DMS79 treated with DMSO at 0.1 percent for 48 hours (cell line): ENCODE results near the gene SETX.
A peak's percentile ranks its signal among the peaks of the same experiment; 100 is the strongest.
"Not testable (repeated sequence)": the region's sequence is repeated elsewhere in the genome, so short reads cannot be mapped to it uniquely, and the experiment has no call there.

Experiments
- DNase-seq: peaks from one replicate; lab custom pipeline; 2025; lab: John Stamatoyannopoulos, UW

SETX gene, protein sequence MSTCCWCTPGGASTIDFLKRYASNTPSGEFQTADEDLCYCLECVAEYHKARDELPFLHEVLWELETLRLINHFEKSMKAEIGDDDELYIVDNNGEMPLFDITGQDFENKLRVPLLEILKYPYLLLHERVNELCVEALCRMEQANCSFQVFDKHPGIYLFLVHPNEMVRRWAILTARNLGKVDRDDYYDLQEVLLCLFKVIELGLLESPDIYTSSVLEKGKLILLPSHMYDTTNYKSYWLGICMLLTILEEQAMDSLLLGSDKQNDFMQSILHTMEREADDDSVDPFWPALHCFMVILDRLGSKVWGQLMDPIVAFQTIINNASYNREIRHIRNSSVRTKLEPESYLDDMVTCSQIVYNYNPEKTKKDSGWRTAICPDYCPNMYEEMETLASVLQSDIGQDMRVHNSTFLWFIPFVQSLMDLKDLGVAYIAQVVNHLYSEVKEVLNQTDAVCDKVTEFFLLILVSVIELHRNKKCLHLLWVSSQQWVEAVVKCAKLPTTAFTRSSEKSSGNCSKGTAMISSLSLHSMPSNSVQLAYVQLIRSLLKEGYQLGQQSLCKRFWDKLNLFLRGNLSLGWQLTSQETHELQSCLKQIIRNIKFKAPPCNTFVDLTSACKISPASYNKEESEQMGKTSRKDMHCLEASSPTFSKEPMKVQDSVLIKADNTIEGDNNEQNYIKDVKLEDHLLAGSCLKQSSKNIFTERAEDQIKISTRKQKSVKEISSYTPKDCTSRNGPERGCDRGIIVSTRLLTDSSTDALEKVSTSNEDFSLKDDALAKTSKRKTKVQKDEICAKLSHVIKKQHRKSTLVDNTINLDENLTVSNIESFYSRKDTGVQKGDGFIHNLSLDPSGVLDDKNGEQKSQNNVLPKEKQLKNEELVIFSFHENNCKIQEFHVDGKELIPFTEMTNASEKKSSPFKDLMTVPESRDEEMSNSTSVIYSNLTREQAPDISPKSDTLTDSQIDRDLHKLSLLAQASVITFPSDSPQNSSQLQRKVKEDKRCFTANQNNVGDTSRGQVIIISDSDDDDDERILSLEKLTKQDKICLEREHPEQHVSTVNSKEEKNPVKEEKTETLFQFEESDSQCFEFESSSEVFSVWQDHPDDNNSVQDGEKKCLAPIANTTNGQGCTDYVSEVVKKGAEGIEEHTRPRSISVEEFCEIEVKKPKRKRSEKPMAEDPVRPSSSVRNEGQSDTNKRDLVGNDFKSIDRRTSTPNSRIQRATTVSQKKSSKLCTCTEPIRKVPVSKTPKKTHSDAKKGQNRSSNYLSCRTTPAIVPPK (N-terminal part only)

GRCh38 chr9:132354637-132355355, at the start of gene SETX:
SETX (minus strand) TSS chr9:132354986; CDS start chr9:132349428, 5,558 bp downstream.
- peak; percentile 91 for DNase-seq

GRCh38 chr9:132404228-132404881, 49.6 kb upstream of the SETX start:
- DNase-seq, result no peak

DNA sequence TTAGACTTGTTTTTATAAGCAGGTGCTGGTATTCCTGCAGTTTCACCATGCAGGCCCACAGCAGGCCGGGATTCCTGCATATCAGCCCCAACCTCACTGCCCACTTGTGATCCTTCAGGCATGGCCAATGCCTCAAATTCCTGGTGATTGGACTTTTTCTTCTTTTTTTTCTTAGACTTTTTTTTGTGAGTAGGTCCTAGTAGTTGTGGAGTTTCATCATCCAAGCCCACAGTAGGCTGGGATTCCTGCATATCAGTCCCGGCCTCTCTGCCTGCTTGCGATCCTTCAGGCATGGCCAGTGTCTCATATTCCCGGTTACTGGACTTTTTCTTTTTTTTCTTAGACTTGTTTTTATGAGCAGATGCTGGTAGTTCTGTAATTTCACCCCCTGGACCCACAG, 47.0 kb upstream of the SETX start:
- no peak for DNase-seq

DNA sequence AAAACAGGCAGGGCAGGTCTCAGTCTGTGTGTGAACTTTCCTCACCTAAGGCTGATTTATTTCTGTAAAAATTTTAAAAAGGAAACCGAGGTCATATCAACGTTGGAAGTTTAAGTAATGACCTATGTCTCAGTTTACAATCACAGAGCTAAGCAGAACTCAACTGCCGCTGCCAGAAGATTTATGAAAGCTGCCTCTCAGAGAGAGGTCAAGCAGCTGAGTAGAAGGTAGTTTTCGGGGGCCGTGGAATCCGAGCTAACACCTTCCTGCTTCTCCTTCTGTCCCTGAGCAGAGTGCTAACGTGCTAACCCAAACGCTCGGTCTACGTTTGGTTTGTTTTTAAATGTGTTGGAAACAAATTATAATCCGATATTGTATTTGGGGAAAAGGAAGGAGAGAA, 40.8 kb upstream of the SETX start:
- DNase-seq, result no peak

DNA sequence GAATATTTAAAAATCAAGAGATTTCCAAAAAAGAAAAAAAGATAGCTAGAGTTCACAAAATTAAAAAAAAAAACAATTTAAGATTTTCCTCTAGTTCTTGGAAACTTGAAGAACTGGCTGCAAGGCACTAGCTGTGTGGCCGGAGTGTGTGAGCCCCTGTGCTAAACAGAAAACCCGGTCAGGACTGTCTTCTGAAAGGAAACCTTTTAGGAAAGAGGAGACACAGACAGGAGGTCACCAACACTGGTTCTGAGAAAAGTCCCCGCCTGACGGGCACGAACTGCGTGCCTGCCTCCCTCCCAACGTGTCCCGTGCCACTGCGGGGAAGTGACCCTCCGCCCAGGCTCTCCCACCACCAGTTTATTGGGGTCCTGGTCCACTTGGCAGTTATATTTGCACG, 36.7 kb upstream of the SETX start:
- DNase-seq, result no peak

DNA sequence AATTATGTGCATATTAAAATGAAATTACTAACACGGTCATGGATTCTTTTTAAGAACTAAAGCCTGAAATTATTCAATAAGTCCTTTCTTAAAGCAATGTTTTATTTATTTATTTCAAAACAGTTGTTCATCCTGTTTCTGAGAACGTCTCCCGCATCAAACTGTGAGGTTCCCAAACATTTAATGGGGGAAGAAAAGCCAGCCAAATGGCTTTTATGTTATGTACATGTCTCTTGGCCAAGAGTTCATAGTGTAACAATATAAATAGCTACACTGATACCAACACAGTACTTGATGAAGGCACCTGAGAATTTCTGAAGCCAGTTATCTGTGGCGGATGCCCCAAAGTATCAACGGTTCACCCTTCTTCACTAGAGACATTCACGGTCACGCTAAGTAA, 36.2 kb upstream of the SETX start:
- DNase-seq, result no peak

- no peak for DNase-seq
Measured at GRCh38 chr9:132387133-132387532, 32.3 kb upstream of the SETX start.

DNA sequence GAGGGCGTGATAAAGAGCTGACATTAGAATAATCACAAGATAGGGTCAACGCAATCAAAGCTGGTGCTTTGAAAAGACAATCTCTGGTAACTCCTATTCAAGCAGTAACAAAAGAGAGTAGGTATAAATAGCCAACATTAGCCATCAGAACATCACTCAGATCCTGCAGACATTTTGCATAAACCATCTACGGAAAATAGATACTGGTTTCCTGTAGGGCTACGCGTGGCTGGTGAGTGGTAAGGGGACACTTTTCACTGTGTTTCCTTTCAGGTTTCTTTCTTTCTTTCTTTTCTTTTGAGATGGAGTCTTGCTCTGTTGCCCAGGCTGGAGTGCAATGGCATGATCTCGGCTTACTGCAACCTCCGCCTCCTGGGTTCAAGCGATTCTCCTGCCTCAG, 29.6 kb upstream of the SETX start:
- DNase-seq, result no peak

- DNase-seq, result no peak
Measured at GRCh38 chr9:132383462-132383883, 28.7 kb upstream of the SETX start.

DNA sequence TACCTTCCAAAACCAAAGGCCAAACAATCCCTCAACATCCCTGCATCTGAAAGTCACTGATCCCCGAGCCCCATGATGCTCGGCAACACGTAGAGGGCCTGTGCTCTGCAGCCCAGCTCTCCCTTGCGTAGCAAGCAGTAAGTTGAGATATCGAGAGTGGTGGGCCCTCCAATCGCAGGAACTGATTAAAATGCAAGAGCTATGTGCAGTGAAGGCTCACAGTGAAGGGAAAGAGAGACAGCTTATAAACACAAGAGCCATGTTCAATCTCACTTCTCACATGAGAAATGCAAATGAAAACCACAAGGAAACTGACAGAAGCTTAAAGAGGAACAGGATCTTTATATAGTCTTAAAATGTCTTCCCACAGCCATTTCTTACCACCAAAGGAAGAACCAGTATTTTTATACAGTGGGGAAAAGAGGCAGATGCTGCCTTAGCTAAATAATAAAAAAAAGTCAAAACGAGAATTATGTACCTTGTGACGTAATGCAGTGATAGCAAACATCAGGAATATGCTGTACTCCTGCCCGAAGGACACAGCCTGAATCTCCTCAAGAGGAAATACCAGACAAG, 27.3 kb upstream of the SETX start:
- no peak for DNase-seq

DNA sequence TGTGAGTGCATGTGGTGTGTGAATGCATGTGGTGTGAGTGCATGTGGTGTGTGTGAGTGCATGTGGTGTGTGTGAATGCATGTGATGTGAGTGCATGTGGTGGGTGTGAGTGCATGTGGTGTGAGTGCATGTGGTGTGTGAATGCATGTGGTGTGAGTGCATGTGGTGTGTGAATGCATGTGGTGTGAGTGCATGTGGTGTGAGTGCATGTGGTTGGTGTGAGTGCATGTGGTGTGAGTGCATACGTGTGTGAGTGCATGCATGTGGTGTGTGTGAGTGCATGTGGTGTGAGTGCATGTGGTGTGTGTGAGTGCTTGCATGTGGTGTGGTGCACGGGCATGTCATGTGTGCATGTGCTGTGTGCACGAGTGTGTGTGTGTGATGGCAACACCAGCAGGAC, 23.6 kb upstream of the SETX start:
- DNase-seq, result not testable (repeated sequence)

- DNase-seq, result not testable (repeated sequence)
Measured at GRCh38 chr9:132377769-132378168, 23.0 kb upstream of the SETX start.

GRCh38 chr9:132372177-132373095, 17.6 kb upstream of the SETX start:
- DNase-seq, result no peak

DNA sequence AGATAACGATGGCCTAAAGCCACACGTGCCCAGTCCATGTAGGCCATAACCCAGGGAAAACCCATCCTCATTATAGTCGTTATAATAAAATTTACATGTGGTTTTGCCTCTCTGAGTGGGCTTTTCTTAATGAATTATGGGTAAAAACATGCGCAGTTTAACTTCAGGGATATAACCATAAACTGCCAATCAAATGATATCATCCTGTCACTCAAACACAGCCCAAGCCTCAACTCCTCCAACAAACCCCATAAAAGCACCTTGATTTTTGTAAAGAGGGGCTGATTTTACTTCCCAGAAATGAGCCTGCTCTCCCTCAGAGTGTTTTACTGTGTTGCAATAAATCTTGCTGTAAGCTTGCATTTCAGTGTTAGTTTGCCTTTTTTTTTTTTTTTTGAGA, 15.8 kb upstream of the SETX start:
- DNase-seq, result no peak

DNA sequence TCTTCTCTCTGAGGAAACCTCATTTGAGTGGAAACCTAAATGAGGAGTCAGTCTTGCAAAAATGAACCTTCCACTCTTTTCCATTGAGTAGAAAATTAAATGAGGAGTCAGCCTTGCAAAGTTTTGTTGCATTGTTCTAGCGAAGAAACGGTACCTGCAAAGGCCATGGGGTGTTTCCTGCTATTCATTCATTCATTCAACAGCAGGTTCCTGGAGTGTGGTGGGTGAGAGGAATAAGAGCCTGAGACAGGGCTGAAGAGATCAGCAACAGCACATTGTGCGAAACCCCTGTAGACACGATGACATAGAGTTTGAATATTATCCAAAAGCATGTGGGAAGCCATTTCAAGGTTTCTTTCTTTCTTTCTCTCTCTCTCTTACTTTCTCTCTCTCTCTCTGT, 14.6 kb upstream of the SETX start:
- DNase-seq, result no peak

GRCh38 chr9:132367613-132368313, 13.0 kb upstream of the SETX start:
- DNase-seq, result no peak

DNA sequence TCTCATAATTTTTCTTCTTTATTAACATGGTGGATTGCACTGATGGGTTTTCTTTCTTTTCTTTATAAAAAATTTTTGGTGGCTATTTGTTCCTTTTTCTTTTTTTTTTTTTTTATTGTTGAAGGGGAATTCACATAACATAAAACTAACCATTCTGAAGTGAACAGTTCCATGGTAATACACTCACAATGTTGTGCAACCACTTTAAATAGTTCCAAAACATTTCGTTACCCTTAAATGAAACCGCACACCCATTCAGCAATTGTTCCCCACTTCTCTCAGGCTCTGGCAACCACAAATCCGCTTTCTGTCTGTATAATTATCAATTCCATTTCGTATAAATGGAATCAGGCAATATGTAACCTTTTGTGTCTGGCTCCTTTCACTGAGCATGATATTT, 11.7 kb upstream of the SETX start:
- no peak for DNase-seq

DNA sequence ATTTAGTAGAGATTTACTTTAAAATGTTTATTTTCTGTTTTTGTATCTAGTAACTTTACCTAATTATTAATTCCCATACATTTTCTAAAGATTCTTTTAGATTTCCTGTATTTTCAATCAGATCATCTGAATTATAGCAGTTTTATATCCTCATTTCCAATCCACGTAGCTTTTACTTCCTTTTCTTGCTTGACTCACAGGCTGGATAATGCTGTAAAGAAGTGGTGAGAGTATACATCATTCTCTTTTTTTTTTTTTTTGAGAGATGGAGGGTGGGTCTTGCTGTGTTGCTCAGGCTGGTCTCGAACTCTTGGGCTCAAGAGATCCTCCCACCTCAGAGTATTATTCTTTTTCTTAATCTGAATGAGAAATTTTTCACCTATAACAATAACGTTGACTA, 11.2 kb upstream of the SETX start:
- no peak for DNase-seq

GRCh38 chr9:132364068-132364467, 9.3 kb upstream of the SETX start:
- DNase-seq, result peak; percentile 25
